Prostate gland (tissue), 2 donors: ENCODE data around the gene FASLG. TPM values are rescaled to one million over a fixed set of nuclear protein-coding genes. Genes with fewer than 3 reads are reported as not detected.
"Not testable (repeated sequence)": the region's sequence is repeated elsewhere in the genome, so short reads cannot be mapped to it uniquely, and the experiment has no call there.

ENCODE experiments used
- DNase-seq: peaks from one replicate; pipeline ENCODE4 v3.0.0-alpha.2; 2019; ENCODE audit warnings: low spot score
- H3K27ac ChIP-seq, 2 donors: fragments of 200-600 bp; sonication (generic); 2 replicates each; pipeline ENCODE4 v1.5.1; 2017 to 2019
- H3K27me3 ChIP-seq: fragments of 200-600 bp; sonication (generic); replicated peaks from 2 replicates; pipeline ENCODE4 v1.5.1; 2019; ENCODE audit not compliant: insufficient read depth
- H3K36me3 ChIP-seq, 2 donors: fragments of 200-600 bp; sonication (generic); 1 replicate in 1 of 2; 2 replicates in 1 of 2; pipeline versions ENCODE4 v1.5.1 to v1.8.1; 2017 to 2019
- H3K4me1 ChIP-seq: fragments of 200-600 bp; sonication (generic); replicated peaks from 2 replicates; pipeline ENCODE4 v1.5.1; 2019
- H3K4me3 ChIP-seq, 2 donors: fragments of 200-600 bp; sonication (generic); 2 replicates each; pipeline ENCODE4 v1.5.1; 2017 to 2019
- H3K9me3 ChIP-seq: fragments of 200-600 bp; sonication (generic); 2 replicates; pipeline ENCODE4 v1.5.1; 2017
- CTCF ChIP-seq, 4 experiments: fragments of 200-600 bp in 2 of 4; fragments of 450-650 bp in 2 of 4; sonication (generic) in 2 of 4; IDR thresholded peaks; 1 replicate in 3 of 4; 2 replicates in 1 of 4; pipeline ENCODE4 v1.5.1; 2016 to 2019; ENCODE audit warnings: antibody characterized with exemption in 4 of 4, mild to moderate bottlenecking in 2 of 4, moderate library complexity in 2 of 4
- POLR2A ChIP-seq: fragments of 450-650 bp; IDR thresholded peaks from one replicate; pipeline ENCODE4 v1.6.1; 2016; ENCODE audit warnings: antibody characterized with exemption, mild to moderate bottlenecking
- POLR2AphosphoS5 ChIP-seq: sonication (generic); formaldehyde crosslinking; IDR thresholded peaks from one replicate; pipeline ENCODE4 v1.6.1; 2017; ENCODE audit warnings: antibody characterized with exemption
- WGBS: methylation state at CpG from one replicate; pipeline ENCODE4 v1.1.5; 2018; 5-methylcytosine and 5-hydroxymethylcytosine counted together
- intact Hi-C: fragments of 100-400 bp; cut with DNase I; formaldehyde crosslinking; loops from one replicate; pipeline ENCODE4 v1.14.2; 2022
- total RNA-seq, 2 donors: library from RNA; depleted of rRNA; stranded (reverse); fragments of >200 nt; gene quantifications; one replicate each; pipeline ENCODE4 v1.1.0, GENCODE V29; 2016

Gene FASLG
- total RNA-seq, 2 donors from 2014 or later = not detected

DNA sequence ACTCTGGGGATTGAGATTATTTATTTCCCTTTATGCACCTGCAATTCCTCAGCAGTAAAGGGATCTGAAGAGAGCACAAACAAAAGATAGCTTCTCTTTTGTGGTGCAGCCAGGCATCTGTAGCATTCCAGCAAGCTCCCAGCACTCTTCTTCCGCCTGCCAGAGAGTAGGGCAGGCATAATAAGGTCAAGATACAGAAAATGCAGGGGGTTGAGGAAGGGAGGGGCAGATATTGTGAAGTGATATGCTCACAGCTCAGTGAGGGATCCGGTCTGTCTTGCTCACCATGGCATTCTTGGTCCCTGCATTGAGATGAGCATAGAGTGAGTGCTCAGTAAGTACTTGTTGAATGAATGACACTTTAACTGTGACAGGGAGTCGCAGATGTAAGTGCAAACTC is 23.9 kb downstream of the FASLG start:
- Histone ChIP-seq H3K4me3 (no peak overlapping the region), H3K36me3 (no peaks in the 10 kb centered on the region), H3K4me1 (no peaks in the 10 kb centered on the region), H3K27me3 (no peaks in the 10 kb centered on the region), H3K27ac (no peak overlapping the region), H3K9me3 (no peaks in the 10 kb centered on the region)
- WGBS = 84% methylated on average over 3 of the region's 3 CpGs
- intact Hi-C loops = no loop called here
- DNase-seq = no peak
- TF ChIP-seq CTCF (IDR thresholded peaks at IDR 0.05) (no peak), POLR2AphosphoS5 (no peak), POLR2A (no peak)

- H3K27me3 ChIP-seq = no peaks in the 10 kb centered on the region
- intact Hi-C loops = no loop called here
- DNase-seq = no peak
- TF ChIP-seq POLR2A (no peak), CTCF (IDR thresholded peaks at IDR 0.05) (no peak), POLR2AphosphoS5 (no peak)
- no peak overlapping the region for H3K4me3 ChIP-seq
- H3K4me1 ChIP-seq = no peaks in the 10 kb centered on the region
- WGBS = 85% methylated on average over 1 of the region's 1 CpG
- H3K27ac ChIP-seq = no peak overlapping the region
- no peaks in the 10 kb centered on the region for H3K9me3 ChIP-seq
- no peaks in the 10 kb centered on the region for H3K36me3 ChIP-seq
These were observed 27.2 kb downstream of the FASLG start for GRCh38 chr1:172686143-172686542.

DNA sequence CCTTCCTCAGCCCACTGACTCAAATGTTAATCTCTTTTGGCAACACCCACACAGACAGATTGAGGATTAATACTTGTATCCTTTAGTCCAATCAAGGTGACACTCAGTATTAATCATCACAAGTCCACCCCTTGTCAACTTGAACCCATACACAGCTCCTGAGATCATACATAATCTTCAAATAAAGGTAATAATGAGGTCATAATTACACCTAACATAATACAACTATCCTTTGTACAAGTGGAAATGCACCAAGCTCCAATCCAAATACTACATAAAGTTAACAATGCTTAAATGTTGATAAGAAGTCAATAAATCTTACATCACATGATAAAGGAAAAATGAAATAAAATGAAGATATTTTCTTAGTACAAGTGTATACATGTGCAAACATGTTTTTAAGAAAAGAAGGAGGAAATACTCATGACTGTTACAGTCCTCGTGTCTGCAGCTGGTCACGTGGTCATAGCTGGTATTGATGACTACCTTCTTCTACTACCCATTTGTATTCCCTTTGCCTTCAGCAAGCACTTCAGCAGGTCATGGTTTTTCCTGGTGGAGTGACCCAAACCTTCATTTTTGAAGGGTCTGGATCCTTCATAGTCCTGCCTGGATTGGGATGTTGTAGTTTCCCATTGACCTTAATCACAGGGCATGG is 29.7 kb downstream of the FASLG start:
- intact Hi-C loops, H3K27me3 ChIP-seq, H3K4me1 ChIP-seq, H3K27ac ChIP-seq, H3K36me3 ChIP-seq, DNase-seq, H3K4me3 ChIP-seq, H3K9me3 ChIP-seq: not testable (repeated sequence)
- 70% methylated on average over 2 of the region's 2 CpGs for WGBS

DNA sequence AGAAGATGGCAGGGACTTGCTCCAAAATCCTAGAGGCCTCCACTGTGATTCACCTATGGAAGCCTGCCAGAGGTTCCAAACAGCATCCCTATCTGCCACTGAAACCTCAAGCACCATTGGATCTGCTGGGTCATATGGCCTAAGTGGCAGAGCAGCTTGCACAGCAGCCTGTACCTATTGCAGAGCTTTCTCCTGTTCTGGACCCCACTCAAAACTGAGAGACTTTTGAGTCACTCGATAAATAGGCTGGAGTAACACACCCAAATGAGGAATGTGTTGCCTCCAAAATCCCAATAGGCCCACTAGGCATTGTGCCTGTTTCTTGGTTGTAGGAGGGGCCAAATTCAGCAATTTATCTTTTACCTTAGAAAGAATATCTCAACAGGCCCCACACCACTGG is 32.0 kb downstream of the FASLG start:
- 89% methylated on average over 1 of the region's 1 CpG for WGBS
- intact Hi-C loops = not testable (repeated sequence)

GRCh38 chr1:172697534-172698002 is 38.7 kb downstream of the FASLG start:
- Histone ChIP-seq H3K27me3 (no peaks in the 10 kb centered on the region), H3K36me3 (no peaks in the 10 kb centered on the region), H3K9me3 (no peaks in the 10 kb centered on the region), H3K4me1 (no peaks in the 10 kb centered on the region), H3K4me3 (no peak overlapping the region), H3K27ac (no peak overlapping the region)
- 63% methylated on average over 4 of the region's 4 CpGs for WGBS
- DNase-seq = no peak
- intact Hi-C loops = no loop called here
- TF ChIP-seq POLR2AphosphoS5 (no peak), CTCF (IDR thresholded peaks at IDR 0.05) (no peak), POLR2A (no peak)

More for the DNA sequence above, 32.0 kb downstream of the FASLG start:
- H3K9me3 ChIP-seq, H3K4me1 ChIP-seq, DNase-seq, H3K27ac ChIP-seq, H3K4me3 ChIP-seq, H3K27me3 ChIP-seq, H3K36me3 ChIP-seq: not testable (repeated sequence)

GRCh38 chr1:172698224-172698623 is 39.3 kb downstream of the FASLG start:
- 91% methylated on average over 2 of the region's 2 CpGs for WGBS
- H3K27me3 ChIP-seq = no peaks in the 10 kb centered on the region
- no peaks in the 10 kb centered on the region for H3K4me1 ChIP-seq
- intact Hi-C loops = no loop called here
- H3K27ac ChIP-seq = no peak overlapping the region
- DNase-seq = no peak
- TF ChIP-seq POLR2A = no peak
- TF ChIP-seq CTCF (IDR thresholded peaks at IDR 0.05) = no peak
- no peak overlapping the region for H3K4me3 ChIP-seq
- H3K9me3 ChIP-seq = no peaks in the 10 kb centered on the region
- no peaks in the 10 kb centered on the region for H3K36me3 ChIP-seq
